Measurements from ENCODE around the gene ACSS2.

DNA sequence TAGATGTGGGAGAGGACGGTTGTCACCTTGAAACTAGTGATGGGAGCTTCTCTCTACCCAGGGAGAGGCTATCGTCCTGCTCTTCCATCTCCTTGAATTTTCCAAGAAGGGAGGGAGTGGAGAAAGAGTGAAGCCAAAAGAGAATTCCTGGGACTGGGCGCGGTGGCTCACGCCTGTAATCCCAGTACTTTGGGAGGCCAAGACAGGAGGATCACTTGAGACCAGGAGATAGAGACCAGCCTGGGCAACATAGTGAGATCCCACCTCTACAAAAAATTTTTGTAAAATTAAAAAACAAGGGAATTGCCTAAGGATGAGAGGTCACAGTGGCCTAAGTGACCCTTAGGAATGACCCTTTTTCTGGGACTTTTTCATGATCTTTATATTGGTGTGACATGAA, 88.1 kb downstream of the ACSS2 start:
- TF ChIP-seq, protein P1, sequence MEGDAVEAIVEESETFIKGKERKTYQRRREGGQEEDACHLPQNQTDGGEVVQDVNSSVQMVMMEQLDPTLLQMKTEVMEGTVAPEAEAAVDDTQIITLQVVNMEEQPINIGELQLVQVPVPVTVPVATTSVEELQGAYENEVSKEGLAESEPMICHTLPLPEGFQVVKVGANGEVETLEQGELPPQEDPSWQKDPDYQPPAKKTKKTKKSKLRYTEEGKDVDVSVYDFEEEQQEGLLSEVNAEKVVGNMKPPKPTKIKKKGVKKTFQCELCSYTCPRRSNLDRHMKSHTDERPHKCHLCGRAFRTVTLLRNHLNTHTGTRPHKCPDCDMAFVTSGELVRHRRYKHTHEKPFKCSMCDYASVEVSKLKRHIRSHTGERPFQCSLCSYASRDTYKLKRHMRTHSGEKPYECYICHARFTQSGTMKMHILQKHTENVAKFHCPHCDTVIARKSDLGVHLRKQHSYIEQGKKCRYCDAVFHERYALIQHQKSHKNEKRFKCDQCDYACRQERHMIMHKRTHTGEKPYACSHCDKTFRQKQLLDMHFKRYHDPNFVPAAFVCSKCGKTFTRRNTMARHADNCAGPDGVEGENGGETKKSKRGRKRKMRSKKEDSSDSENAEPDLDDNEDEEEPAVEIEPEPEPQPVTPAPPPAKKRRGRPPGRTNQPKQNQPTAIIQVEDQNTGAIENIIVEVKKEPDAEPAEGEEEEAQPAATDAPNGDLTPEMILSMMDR (IDR thresholded peaks at IDR 0.05) = no peak
- TF ChIP-seq POLR2A (IDR thresholded peaks at IDR 0.05) = no peak
- no peak for TF ChIP-seq EP300 (IDR thresholded peaks at IDR 0.05)
- no peak for TF ChIP-seq POLR2AphosphoS5 (IDR thresholded peaks at IDR 0.05)
